Dendritic cell treated with granulocyte-macrophage colony-stimulating factor and Interleukin-4, amounts not matched to agents 40 ng/mL and 50 ng/mL, for 4 days (primary cell): ENCODE data around the gene IFT172.
"Not testable (repeated sequence)": the region's sequence is repeated elsewhere in the genome, so short reads cannot be mapped to it uniquely, and the experiment has no call there.

Source experiments
- H3K27ac Mint-ChIP-seq: one replicate; pipeline ENCODE4 v1.8.0; 2022; ENCODE audit warnings: mild to moderate bottlenecking, mixed read lengths
- H3K27me3 Mint-ChIP-seq: one replicate; pipeline ENCODE4 v1.8.0; 2022; ENCODE audit warnings: mild to moderate bottlenecking, mixed read lengths
- H3K36me3 Mint-ChIP-seq: one replicate; pipeline ENCODE4 v1.8.0; 2022; ENCODE audit warnings: low read depth, mixed read lengths
- H3K4me1 Mint-ChIP-seq: one replicate; pipeline ENCODE4 v1.8.0; 2022; ENCODE audit warnings: low read depth, mixed read lengths
- H3K4me3 Mint-ChIP-seq: one replicate; pipeline ENCODE4 v1.8.0; 2022; ENCODE audit warnings: mild to moderate bottlenecking, moderate library complexity, mixed read lengths
- H3K9me3 Mint-ChIP-seq: one replicate; pipeline ENCODE4 v1.8.0; 2022; ENCODE audit warnings: mixed read lengths
- intact Hi-C: fragments of 100-400 bp; cut with micrococcal nuclease; formaldehyde crosslinking; loops from one replicate; pipeline ENCODE4 v1.15.0; 2022

IFT172 gene

GRCh38 chr2:27425039-27425438 lies 64.5 kb downstream of the IFT172 start:
- H3K4me3 Mint-ChIP-seq, H3K27ac Mint-ChIP-seq, H3K27me3 Mint-ChIP-seq, H3K9me3 Mint-ChIP-seq: not testable (repeated sequence)
- H3K4me1 Mint-ChIP-seq = peaks cover 17% of the 10 kb centered on the region
- H3K36me3 Mint-ChIP-seq = peaks cover 16% of the 10 kb centered on the region
- intact Hi-C loops = loop anchor here (5.0 kb wide), 1 partner anchor 68 kb away; the partner anchor contains the start of gene GTF3C2

DNA sequence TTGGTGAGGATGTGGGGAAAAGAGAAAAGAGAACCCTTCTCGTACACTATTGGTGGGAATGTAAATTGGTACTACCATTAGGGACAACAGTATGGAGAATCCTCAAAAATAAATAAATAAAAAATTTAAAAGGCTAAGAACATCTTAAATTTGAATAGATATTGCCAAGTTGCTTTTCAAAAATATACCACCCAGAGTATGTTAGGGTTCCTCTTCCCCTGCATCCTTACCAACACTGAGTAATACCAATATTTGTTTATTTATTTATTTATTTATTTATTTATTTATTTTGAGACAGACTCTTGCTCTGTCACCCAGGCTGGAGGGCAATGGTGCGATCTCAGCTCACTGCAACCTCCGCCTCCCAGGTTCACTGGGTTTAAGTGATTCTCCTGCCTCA lies 66.6 kb downstream of the IFT172 start:
- no peak overlapping the region for H3K27ac Mint-ChIP-seq
- peaks cover under 1% of the 10 kb centered on the region for H3K36me3 Mint-ChIP-seq
- H3K4me1 Mint-ChIP-seq = peaks cover 5% of the 10 kb centered on the region
- intact Hi-C loops = no loop called here
- H3K9me3 Mint-ChIP-seq = no peaks in the 10 kb centered on the region
- peaks cover 4% of the 10 kb centered on the region for H3K27me3 Mint-ChIP-seq
- no peak overlapping the region for H3K4me3 Mint-ChIP-seq

- Mint-ChIP-seq H3K27ac (no peak overlapping the region), H3K27me3 (peaks cover 4% of the 10 kb centered on the region), H3K4me1 (no peaks in the 10 kb centered on the region), H3K9me3 (no peaks in the 10 kb centered on the region), H3K4me3 (no peak overlapping the region), H3K36me3 (no peaks in the 10 kb centered on the region)
- intact Hi-C loops = no loop called here
Measured at GRCh38 chr2:27421660-27422250, 67.8 kb downstream of the IFT172 start.

GRCh38 chr2:27420996-27421395 lies 68.5 kb downstream of the IFT172 start:
- no peaks in the 10 kb centered on the region for H3K36me3 Mint-ChIP-seq

GRCh38 chr2:27416151-27416550 lies 73.4 kb downstream of the IFT172 start:
- peaks cover 7% of the 10 kb centered on the region for H3K27me3 Mint-ChIP-seq
- peaks cover 5% of the 10 kb centered on the region for H3K4me1 Mint-ChIP-seq
- H3K9me3 Mint-ChIP-seq = no peaks in the 10 kb centered on the region
- no peak overlapping the region for H3K27ac Mint-ChIP-seq
- intact Hi-C loops = no loop called here
- no peaks in the 10 kb centered on the region for H3K36me3 Mint-ChIP-seq
- no peak overlapping the region for H3K4me3 Mint-ChIP-seq

More at GRCh38 chr2:27420996-27421395, 68.5 kb downstream of the IFT172 start:
- peaks cover 4% of the 10 kb centered on the region for H3K27me3 Mint-ChIP-seq
- no peaks in the 10 kb centered on the region for H3K9me3 Mint-ChIP-seq
- H3K27ac Mint-ChIP-seq = no peak overlapping the region
- H3K4me1 Mint-ChIP-seq = no peaks in the 10 kb centered on the region
- intact Hi-C loops = no loop called here
- no peak overlapping the region for H3K4me3 Mint-ChIP-seq

DNA sequence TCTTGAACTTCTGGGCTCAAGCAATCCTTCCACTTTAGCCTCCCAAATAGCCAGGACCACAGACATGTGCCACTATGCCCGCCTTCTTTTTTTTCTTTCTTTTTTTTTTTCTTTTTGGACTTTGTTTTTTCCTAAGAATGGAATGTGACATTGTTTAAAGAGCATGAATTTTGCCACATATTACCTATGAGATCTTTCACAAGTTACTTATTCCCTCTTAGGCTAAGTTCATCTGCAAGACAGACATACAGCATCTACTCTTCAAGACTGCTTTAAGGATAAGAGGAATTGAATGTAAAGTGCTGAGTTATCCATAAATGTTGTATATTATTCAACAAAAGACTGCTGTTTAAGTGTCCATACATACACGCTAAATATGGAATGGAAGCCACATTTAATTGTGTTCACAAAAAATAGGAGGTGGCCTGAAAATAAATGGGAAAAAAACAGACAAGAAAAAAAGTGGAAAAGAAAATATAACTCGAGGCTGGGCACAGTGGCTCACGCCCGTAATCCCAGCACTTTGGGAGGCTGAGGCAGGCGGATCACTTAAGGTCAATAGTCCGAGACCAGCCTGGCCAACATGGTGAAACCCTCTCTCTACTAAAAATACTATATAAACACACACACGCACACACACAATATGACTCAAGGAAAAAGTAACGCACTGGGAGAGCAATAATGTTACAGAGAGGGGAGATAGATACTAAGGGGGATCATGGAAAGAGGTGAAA lies 77.0 kb downstream of the IFT172 start:
- Mint-ChIP-seq H3K9me3 (no peaks in the 10 kb centered on the region), H3K27ac (peak overlapping the region; percentile 47), H3K4me1 (peaks cover 24% of the 10 kb centered on the region)

GRCh38 chr2:27409321-27410073 lies 80.0 kb downstream of the IFT172 start, which contains the start of gene PPM1G:
Gene PPM1G (minus strand): TSS chr2:27409591. CDS start chr2:27409422, 169 bp downstream.
- Mint-ChIP-seq H3K4me1 (peaks cover 40% of the 10 kb centered on the region), H3K27me3 (peaks cover 3% of the 10 kb centered on the region), H3K36me3 (peaks cover 45% of the 10 kb centered on the region), H3K9me3 (no peaks in the 10 kb centered on the region), H3K27ac (peak within 1 kb of the TSS; percentile 94), H3K4me3 (peak within 1 kb of the TSS; percentile 96)
- intact Hi-C loops = loop anchor here (1.0 to 10.0 kb wide), 5 partner anchors 19 to 175 kb away; partner anchors contain the start of genes EIF2B4, IFT172, NRBP1 and SNX17

More for the DNA sequence above, 77.0 kb downstream of the IFT172 start:
- H3K4me3 Mint-ChIP-seq = no peak overlapping the region
- peaks cover 14% of the 10 kb centered on the region for H3K36me3 Mint-ChIP-seq
- H3K27me3 Mint-ChIP-seq = peaks cover 3% of the 10 kb centered on the region
- intact Hi-C loops = no loop called here

DNA sequence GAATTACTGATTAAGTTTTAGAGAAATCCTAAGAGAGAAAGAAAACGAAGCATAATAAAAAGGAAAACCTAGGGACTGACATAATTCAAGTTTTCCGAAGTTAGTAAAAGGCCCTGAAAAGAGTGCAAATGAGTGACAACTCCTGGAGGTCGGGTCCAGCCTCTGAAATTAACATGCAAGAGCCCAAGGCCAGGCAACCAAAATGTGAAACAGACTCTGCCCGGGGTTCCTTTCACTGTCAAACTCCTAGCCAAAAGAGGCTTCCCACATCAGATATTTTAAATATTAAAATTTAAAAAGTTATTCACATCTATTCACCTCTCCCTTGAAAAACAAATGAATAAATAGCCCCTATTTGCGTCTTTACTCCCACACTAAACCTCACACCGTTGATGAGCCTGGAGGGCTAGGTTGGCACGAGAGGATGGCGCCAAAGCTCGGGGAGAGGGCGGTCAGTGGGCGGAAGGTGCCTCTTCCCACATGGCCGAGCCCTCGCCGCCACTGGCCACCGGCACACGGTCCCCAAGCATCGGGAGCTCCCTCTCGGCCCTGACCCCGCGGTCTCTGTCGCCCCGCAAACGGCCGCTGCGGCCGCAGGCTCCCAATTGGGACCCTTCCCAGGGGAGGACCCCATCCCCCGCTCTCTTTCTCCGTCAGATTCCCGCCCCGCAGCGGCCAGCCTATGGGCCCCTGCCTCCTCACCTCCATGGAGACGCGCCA lies 80.8 kb downstream of the IFT172 start:
- peaks cover 40% of the 10 kb centered on the region for H3K4me1 Mint-ChIP-seq
- H3K9me3 Mint-ChIP-seq = no peaks in the 10 kb centered on the region
- H3K4me3 Mint-ChIP-seq = peak overlapping the region; percentile 96
- intact Hi-C loops = loop anchor here (1.0 to 10.0 kb wide), 5 partner anchors 20 to 176 kb away; partner anchors contain the start of genes EIF2B4, IFT172, NRBP1 and SNX17
- peak overlapping the region; percentile 94 for H3K27ac Mint-ChIP-seq
- peaks cover 3% of the 10 kb centered on the region for H3K27me3 Mint-ChIP-seq
- peaks cover 51% of the 10 kb centered on the region for H3K36me3 Mint-ChIP-seq

GRCh38 chr2:27407798-27408491 lies 81.6 kb downstream of the IFT172 start:
- H3K4me1 Mint-ChIP-seq = peaks cover 40% of the 10 kb centered on the region
- peaks cover 51% of the 10 kb centered on the region for H3K36me3 Mint-ChIP-seq
- intact Hi-C loops = loop anchor here (5.0 to 10.0 kb wide), 2 partner anchors 36 to 177 kb away; partner anchors contain the start of genes EIF2B4, SNX17 and ZNF512
- H3K27me3 Mint-ChIP-seq = peaks cover 3% of the 10 kb centered on the region
- no peaks in the 10 kb centered on the region for H3K9me3 Mint-ChIP-seq
- peak overlapping the region; percentile 94 for H3K27ac Mint-ChIP-seq
- H3K4me3 Mint-ChIP-seq = peak overlapping the region; percentile 96

DNA sequence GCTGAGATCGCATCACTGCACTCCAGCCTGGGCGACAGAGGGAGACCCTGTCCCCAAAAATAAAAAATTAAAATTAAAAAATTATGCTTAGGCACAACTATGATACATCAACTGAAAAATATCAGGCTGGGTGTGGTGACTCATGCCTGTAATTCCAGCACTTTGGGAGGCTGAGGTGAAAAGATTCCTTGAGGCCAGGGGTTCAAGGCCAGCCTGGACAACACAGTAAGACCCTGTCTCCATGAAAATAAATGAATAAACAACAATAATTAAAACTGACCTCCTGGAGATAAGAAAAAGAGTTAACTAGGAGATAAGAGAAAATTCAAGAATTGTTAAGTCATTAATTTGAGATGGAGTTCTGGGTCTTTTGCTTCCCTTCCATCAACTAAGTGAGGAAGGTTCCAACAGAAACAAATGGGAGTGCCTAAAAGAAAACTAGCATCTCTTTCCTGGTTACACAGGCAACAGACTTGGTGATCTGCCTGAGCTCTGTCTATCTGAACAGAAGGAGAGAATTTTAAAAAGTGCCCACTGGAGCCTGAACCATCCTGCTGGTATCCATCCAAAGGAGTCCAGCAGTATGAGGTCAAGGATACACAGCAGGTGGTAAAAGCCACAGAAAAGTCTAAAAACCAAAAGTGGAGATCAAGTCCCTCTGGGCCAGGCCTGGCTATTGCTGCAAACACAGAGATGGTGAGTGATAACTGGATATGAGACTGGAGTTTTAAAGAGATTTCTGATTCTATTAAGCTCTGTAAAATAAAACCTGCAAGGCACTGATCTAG lies 89.0 kb downstream of the IFT172 start:
- Mint-ChIP-seq H3K9me3 (no peaks in the 10 kb centered on the region), H3K4me3 (no peak overlapping the region), H3K4me1 (no peaks in the 10 kb centered on the region), H3K36me3 (peaks cover 45% of the 10 kb centered on the region), H3K27ac (no peak overlapping the region), H3K27me3 (no peaks in the 10 kb centered on the region)
- intact Hi-C loops = loop anchor here (10.0 kb wide), 1 partner anchor 184 kb away; the partner anchor contains the start of gene ZNF512

GRCh38 chr2:27398962-27399361 lies 90.6 kb downstream of the IFT172 start:
- no peaks in the 10 kb centered on the region for H3K9me3 Mint-ChIP-seq
- H3K4me1 Mint-ChIP-seq = no peaks in the 10 kb centered on the region
- H3K4me3 Mint-ChIP-seq = no peak overlapping the region
- H3K27ac Mint-ChIP-seq = peak overlapping the region; percentile 3
- peaks cover 32% of the 10 kb centered on the region for H3K36me3 Mint-ChIP-seq
- H3K27me3 Mint-ChIP-seq = no peaks in the 10 kb centered on the region
- intact Hi-C loops = no loop called here
